ENCODE data around the gene SGMS1.
A peak's percentile ranks its signal among the peaks of the same experiment; 100 is the strongest.
"Not testable (repeated sequence)": the region's sequence is repeated elsewhere in the genome, so short reads cannot be mapped to it uniquely, and the experiment has no call there.

SGMS1 gene

GRCh38 chr10:50436805-50437204 lies 187.0 kb downstream of the SGMS1 start:
- no peak overlapping the region for H3K9ac ChIP-seq
- no peaks in the 10 kb centered on the region for H4K20me1 ChIP-seq
- peak overlapping the region in 3 of 11 experiments; percentile 40 to 69 (median 54); a peak in 3 of 22 replicates for H3K4me2 ChIP-seq
- no peak overlapping the region for H3K4me3 ChIP-seq
- H3K9me3 ChIP-seq (replicated peaks in 1 of 11): peaks cover 0 to 7% (median 0%) of the 10 kb centered on the region in 11 experiments; a peak in 1 of 22 replicates
- H3K4me1 ChIP-seq: peaks cover 0 to 69% (median 20%) of the 10 kb centered on the region in 10 experiments; a peak in 19 of 20 replicates
- H3K27me3 ChIP-seq: no peaks in the 10 kb centered on the region
- 0 out of 22 replicates have a peak, but pooled peaks cover 0 to 6% (median 0%) of the 10 kb centered on the region in 11 experiments for H3K36me3 ChIP-seq
- TF ChIP-seq Cebpa-rat (IDR thresholded peaks at IDR 0.05): no peak
- H3K27ac ChIP-seq: peak overlapping the region in 3 of 11 experiments; percentile 31 to 44 (median 44); a peak in 5 of 22 replicates

- Histone ChIP-seq H3K27ac (peak overlapping the region in 7 of 11 experiments; percentile 56 to 96 (median 88); a peak in 12 of 22 replicates), H3K4me3 (no peak overlapping the region), H3K4me1 (peaks cover 0 to 69% (median 17%) of the 10 kb centered on the region in 10 experiments; a peak in 14 of 20 replicates), H3K9me3 (replicated peaks in 1 of 11) (no peaks in the 10 kb centered on the region), H3K9ac (peak overlapping the region in 3 of 11 experiments; percentile 74 to 78 (median 74); a peak in 3 of 22 replicates), H4K20me1 (no peaks in the 10 kb centered on the region), H3K36me3 (0 out of 22 replicates have a peak, but pooled peaks cover 0 to 6% (median 0%) of the 10 kb centered on the region in 11 experiments), H3K27me3 (no peaks in the 10 kb centered on the region), H3K4me2 (peak overlapping the region in 6 of 11 experiments; percentile 34 to 83 (median 78); a peak in 11 of 22 replicates)
- no peak for TF ChIP-seq Cebpa-rat (IDR thresholded peaks at IDR 0.05)
These were observed 191.3 kb downstream of the SGMS1 start for GRCh38 chr10:50432211-50433009.

GRCh38 chr10:50431791-50432190 lies 192.0 kb downstream of the SGMS1 start:
- H3K36me3 ChIP-seq: 0 out of 22 replicates have a peak, but pooled peaks cover 0 to 6% (median 0%) of the 10 kb centered on the region in 11 experiments
- H3K4me2 ChIP-seq: peak overlapping the region in 8 of 11 experiments; percentile 32 to 83 (median 77); a peak in 17 of 22 replicates
- 0 out of 20 replicates have a peak overlapping the region, but pooled peaks of 1 of the 10 experiments have one; percentile 2 for H3K4me3 ChIP-seq
- H3K9ac ChIP-seq: peak overlapping the region in 6 of 11 experiments; percentile 17 to 78 (median 72); a peak in 11 of 22 replicates
- no peaks in the 10 kb centered on the region for H3K27me3 ChIP-seq
- no peaks in the 10 kb centered on the region for H4K20me1 ChIP-seq
- H3K4me1 ChIP-seq: peaks cover 0 to 69% (median 17%) of the 10 kb centered on the region in 10 experiments; a peak in 14 of 20 replicates
- H3K27ac ChIP-seq: peak overlapping the region in 10 of 11 experiments; percentile 7 to 96 (median 75); a peak in 17 of 22 replicates
- TF ChIP-seq Cebpa-rat (IDR thresholded peaks at IDR 0.05): no peak
- no peaks in the 10 kb centered on the region; a peak in 1 of 22 replicates for H3K9me3 ChIP-seq (replicated peaks in 1 of 11)

GRCh38 chr10:50431133-50431532 lies 192.6 kb downstream of the SGMS1 start:
- Histone ChIP-seq H3K4me2 (peak overlapping the region in 7 of 11 experiments; percentile 34 to 83 (median 78); a peak in 15 of 22 replicates), H3K36me3 (0 out of 22 replicates have a peak, but pooled peaks cover 0 to 6% (median 0%) of the 10 kb centered on the region in 11 experiments), H3K27ac (peak overlapping the region in 9 of 11 experiments; percentile 7 to 96 (median 84); a peak in 16 of 22 replicates), H3K4me1 (peaks cover 0 to 70% (median 19%) of the 10 kb centered on the region in 10 experiments; a peak in 14 of 20 replicates), H3K9ac (peak overlapping the region in 6 of 11 experiments; percentile 17 to 78 (median 72); a peak in 10 of 22 replicates), H3K4me3 (0 out of 20 replicates have a peak overlapping the region, but pooled peaks of 1 of the 10 experiments have one; percentile 2), H3K9me3 (replicated peaks in 1 of 11) (no peaks in the 10 kb centered on the region; a peak in 1 of 22 replicates), H3K27me3 (no peaks in the 10 kb centered on the region), H4K20me1 (no peaks in the 10 kb centered on the region)
- 0 out of 22 replicates have a peak, but pooled peaks of 1 of the 11 experiments have one; percentile 47 for TF ChIP-seq Cebpa-rat (IDR thresholded peaks at IDR 0.05)

GRCh38 chr10:50426485-50426884 lies 197.3 kb downstream of the SGMS1 start:
- Histone ChIP-seq H3K36me3 (peaks cover 0 to 5% (median 0%) of the 10 kb centered on the region in 11 experiments; a peak in 1 of 22 replicates), H3K9me3 (replicated peaks in 1 of 11) (peaks cover 0 to 8% (median 5%) of the 10 kb centered on the region in 11 experiments; a peak in 10 of 22 replicates), H4K20me1 (peaks cover 0 to 4% (median 0%) of the 10 kb centered on the region in 11 experiments; a peak in 1 of 22 replicates), H3K27ac (peak overlapping the region in 2 of 11 experiments; percentile 39 to 46; a peak in 3 of 22 replicates), H3K4me2 (peak overlapping the region in 4 of 11 experiments; percentile 31 to 49 (median 35); a peak in 7 of 22 replicates), H3K9ac (no peak overlapping the region), H3K27me3 (no peaks in the 10 kb centered on the region), H3K4me3 (no peak overlapping the region), H3K4me1 (peaks cover 0 to 82% (median 20%) of the 10 kb centered on the region in 10 experiments; a peak in 14 of 20 replicates)
- no peak for TF ChIP-seq Cebpa-rat (IDR thresholded peaks at IDR 0.05)

DNA sequence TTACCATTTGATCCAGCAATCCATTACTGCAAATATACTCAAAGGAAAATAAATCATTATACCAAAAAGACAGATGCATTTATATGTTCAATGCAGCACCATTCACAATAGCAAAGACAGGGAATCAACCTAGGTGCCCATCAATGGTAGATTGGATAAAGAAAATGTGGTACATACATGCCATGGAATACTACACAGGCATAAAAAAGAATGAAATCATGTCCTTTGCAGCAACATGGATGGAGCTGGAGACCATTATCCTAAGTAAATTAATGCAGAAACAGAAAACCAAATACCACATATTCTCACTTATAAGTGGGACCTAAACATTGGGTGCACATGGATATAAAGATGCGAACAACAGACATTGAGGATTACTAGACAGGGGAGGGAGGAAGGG lies 198.5 kb downstream of the SGMS1 start:
- not testable (repeated sequence) for H3K36me3 ChIP-seq; H3K4me3 ChIP-seq; H4K20me1 ChIP-seq; H3K9ac ChIP-seq; H3K4me2 ChIP-seq; H3K27me3 ChIP-seq; H3K9me3 ChIP-seq (replicated peaks in 1 of 11); H3K27ac ChIP-seq
- H3K4me1 ChIP-seq: peaks cover 0 to 82% (median 16%) of the 10 kb centered on the region in 10 experiments; a peak in 12 of 20 replicates

GRCh38 chr10:50423448-50423847 lies 200.3 kb downstream of the SGMS1 start:
- no peak overlapping the region for H3K9ac ChIP-seq
- peaks cover 0 to 85% (median 18%) of the 10 kb centered on the region in 10 experiments; a peak in 12 of 20 replicates for H3K4me1 ChIP-seq
- H3K27me3 ChIP-seq: peaks cover 0 to 18% (median 15%) of the 10 kb centered on the region in 11 experiments; a peak in 19 of 22 replicates
- H3K4me3 ChIP-seq: no peak overlapping the region
- peak overlapping the region in 2 of 11 experiments; percentile 52 to 76; a peak in 3 of 22 replicates for H3K27ac ChIP-seq
- H3K4me2 ChIP-seq: peak overlapping the region in 3 of 11 experiments; percentile 76 to 88 (median 85); a peak in 5 of 22 replicates
- peaks cover 0 to 5% (median 0%) of the 10 kb centered on the region in 11 experiments; a peak in 1 of 22 replicates for H3K36me3 ChIP-seq
- no peak for TF ChIP-seq Cebpa-rat (IDR thresholded peaks at IDR 0.05)
- H4K20me1 ChIP-seq: peaks cover 0 to 16% (median 0%) of the 10 kb centered on the region in 11 experiments; a peak in 3 of 22 replicates
- peaks cover 0 to 10% (median 7%) of the 10 kb centered on the region in 11 experiments; a peak in 13 of 22 replicates for H3K9me3 ChIP-seq (replicated peaks in 1 of 11)

- H3K9me3 ChIP-seq (replicated peaks in 1 of 11): peaks cover 0 to 20% (median 18%) of the 10 kb centered on the region in 11 experiments; a peak in 16 of 22 replicates
- peaks cover 0 to 30% (median 27%) of the 10 kb centered on the region in 11 experiments; a peak in 19 of 22 replicates for H3K27me3 ChIP-seq
- H3K4me2 ChIP-seq: peak overlapping the region in 5 of 11 experiments; percentile 30 to 90 (median 85); a peak in 10 of 22 replicates
- peaks cover 0 to 79% (median 24%) of the 10 kb centered on the region in 10 experiments; a peak in 13 of 20 replicates for H3K4me1 ChIP-seq
- peaks cover 0 to 24% (median 0%) of the 10 kb centered on the region in 11 experiments; a peak in 5 of 22 replicates for H4K20me1 ChIP-seq
- peak overlapping the region in 3 of 11 experiments; percentile 57 to 73 (median 59); a peak in 6 of 22 replicates for H3K9ac ChIP-seq
- peaks cover 0 to 9% (median 0%) of the 10 kb centered on the region in 11 experiments; a peak in 2 of 22 replicates for H3K36me3 ChIP-seq
- peak overlapping the region in 5 of 11 experiments; percentile 7 to 81 (median 76); a peak in 8 of 22 replicates for H3K27ac ChIP-seq
- no peak overlapping the region for H3K4me3 ChIP-seq
- TF ChIP-seq Cebpa-rat (IDR thresholded peaks at IDR 0.05): no peak
These were observed 201.5 kb downstream of the SGMS1 start for GRCh38 chr10:50422259-50422658.

Data from BLaER1 treated with 17β-estradiol and CSF1 and Interleukin-3, amounts not matched to agents 10 nM and 100 nM (cell line).